Measurements from ENCODE around the gene CACNA1E.

CACNA1E gene

GRCh38 chr1:181504399-181504842, 21.1 kb downstream of the CACNA1E start:
- H3K4me3 ChIP-seq (ENCODE audit: low read depth, low read length): no peak overlapping the region
- TF ChIP-seq CTCF (IDR thresholded peaks at IDR 0.05; ENCODE audit: low read depth, low read length): no peak

DNA sequence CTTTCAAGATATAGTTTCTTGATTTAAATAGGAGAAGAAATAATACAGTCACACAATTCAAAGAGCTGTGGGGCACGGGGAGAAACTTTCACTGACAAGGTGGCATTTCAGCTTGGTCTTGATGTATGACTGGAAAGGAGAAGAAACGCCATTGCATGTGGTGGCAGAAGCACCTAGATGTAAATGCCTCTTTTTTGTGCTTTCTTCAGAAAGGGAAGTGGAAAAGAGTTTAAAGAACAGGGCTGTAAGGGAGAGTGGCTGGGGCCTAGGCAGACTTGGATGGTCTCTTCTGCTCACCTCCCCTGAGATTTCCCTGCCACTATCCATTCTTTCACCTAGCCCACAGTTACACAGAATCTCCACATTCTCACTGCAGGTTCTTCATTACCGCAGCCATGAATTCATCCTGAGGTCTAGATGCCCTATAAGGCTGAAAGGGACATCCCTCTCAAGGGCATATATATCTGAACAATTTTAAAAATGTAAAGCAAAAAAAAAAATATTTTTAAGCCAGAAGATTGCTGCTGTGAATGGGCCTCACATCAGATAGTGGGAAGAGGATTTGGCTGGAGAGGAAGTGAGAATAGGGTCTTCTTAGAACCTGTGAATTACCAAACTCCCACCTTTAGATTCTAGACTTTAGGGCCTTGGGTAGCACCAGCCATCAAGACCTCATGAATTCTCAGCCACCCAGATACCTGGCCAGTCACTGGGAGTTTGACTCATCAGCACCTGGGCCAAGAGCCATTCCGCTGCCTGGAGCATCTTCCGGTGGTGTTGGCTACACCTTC, 23.4 kb downstream of the CACNA1E start:
- H3K4me3 ChIP-seq (ENCODE audit: low read depth, low read length): no peak overlapping the region
- TF ChIP-seq CTCF (IDR thresholded peaks at IDR 0.05; ENCODE audit: low read depth, low read length): no peak

DNA sequence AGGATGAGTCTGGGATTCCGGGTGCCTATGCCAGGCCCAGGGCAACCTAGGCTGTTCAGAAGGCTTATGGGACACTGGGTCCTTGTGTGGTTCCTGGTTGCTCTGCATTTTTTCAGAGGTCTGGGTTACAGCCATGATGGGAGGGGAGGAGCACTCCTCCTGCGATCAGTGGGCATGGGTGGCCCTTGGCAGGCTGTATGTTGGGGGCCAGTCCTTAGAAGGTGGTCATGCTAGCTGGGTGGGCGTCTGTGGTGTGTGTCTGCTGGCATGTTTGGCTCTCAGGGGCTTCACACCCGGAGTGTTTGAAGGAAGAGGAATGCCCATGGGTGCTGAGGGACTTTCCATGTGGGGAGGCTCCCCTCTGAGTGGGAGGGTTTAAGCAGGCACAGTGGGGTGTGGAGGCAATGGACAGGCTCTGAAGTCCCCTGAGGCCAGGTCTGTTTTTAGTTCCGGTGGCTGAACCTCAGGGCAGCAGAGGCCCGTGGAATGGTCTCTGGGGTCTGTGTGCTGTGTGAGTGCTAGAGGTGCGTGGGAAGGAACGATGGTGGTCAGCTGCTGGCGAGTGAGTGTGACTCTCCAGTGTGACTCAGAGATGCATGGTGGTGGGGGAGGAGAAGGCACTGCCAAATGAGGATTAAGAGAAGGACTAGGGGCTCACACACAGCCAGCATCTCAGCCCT, 25.3 kb downstream of the CACNA1E start:
- no peak overlapping the region for H3K4me3 ChIP-seq (ENCODE audit: low read depth, low read length)
- no peak for TF ChIP-seq CTCF (IDR thresholded peaks at IDR 0.05; ENCODE audit: low read depth, low read length)

GRCh38 chr1:181513786-181514297, 30.5 kb downstream of the CACNA1E start:
- no peak for TF ChIP-seq CTCF (IDR thresholded peaks at IDR 0.05; ENCODE audit: low read depth, low read length)
- H3K4me3 ChIP-seq (ENCODE audit: low read depth, low read length): no peak overlapping the region

DNA sequence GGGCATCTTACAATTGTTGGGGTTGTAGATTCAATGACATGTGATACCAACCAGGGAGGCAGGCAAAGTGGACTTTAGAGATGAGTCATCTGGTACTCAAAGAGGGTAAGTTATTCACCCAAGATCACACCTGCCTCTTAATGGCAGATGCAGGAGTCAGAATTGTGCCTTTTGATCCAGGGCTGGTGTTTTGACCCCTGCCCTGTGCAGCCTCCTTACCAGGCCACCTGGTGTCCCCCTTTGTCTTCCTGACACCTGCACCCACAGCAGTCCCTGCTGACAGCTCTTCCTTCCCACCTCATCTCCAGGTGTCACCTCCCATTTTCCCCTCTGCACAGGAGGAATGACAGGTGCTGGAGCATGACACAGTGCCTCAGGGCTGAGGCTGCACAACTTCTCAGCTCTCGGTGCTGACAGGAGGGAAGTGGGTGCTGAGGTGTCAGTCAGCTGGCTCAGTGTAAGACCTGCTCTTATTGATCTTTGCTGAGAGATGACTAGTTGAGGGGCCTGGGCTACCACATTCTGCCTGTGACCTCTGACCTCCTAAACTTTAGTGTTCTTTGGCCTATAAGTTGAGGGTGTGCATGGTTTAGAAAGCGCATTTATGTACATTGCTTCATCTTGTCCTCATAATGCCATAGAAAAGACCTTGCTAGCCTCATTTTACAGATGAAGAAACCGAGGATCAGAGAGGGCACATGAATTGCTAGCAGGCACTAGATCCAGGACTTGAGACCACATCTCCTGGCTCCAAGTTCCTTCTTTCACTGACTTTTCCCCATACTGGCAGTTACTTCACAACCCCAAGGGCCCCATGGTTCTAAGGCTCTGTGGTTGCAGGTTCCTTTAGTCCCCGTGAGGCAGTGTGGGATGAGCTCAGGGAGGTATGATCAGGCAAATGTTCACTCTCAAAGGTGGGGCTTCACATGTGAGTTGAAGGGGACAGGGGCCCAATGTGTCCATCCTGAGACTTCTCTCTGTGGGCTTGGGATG, 31.3 kb downstream of the CACNA1E start:
- H3K4me3 ChIP-seq (ENCODE audit: low read depth, low read length): no peak overlapping the region
- no peak for TF ChIP-seq CTCF (IDR thresholded peaks at IDR 0.05; ENCODE audit: low read depth, low read length)

DNA sequence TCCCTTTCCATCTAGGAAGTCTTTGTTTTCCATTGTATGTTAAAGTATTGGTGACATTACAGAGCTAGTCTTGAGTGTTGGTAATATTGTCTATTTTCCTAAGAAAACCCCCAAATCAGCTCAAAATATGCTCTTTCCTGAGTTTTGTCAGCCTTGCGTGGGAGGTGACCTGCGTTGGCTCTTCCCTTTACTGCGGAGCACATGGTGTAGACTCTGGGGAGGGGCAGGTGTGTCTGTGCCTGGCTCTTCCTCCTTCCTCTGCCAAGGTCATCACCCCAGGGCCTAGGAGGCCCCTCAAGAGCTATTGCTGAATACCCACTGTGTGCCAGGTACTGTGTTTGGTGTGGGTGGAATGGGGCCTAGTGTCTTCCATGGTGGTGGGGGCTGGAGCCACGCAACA, 33.4 kb downstream of the CACNA1E start:
- no peak for TF ChIP-seq CTCF (IDR thresholded peaks at IDR 0.05; ENCODE audit: low read depth, low read length)
- no peak overlapping the region for H3K4me3 ChIP-seq (ENCODE audit: low read depth, low read length)

Measured in WI38 (cell line).